ENCODE results near the gene BTRC.
"Not testable (repeated sequence)": the region's sequence is repeated elsewhere in the genome, so short reads cannot be mapped to it uniquely, and the experiment has no call there.

The BTRC gene

GRCh38 chr10:101351017-101351416 is 2.9 kb upstream of the BTRC start:
- no peak for DNase-seq

GRCh38 chr10:101351477-101351876 is 2.5 kb upstream of the BTRC start:
- no peak for DNase-seq

- not testable (repeated sequence) for DNase-seq
Observed at GRCh38 chr10:101352857-101353256, 1.1 kb upstream of the BTRC start.

- DNase-seq = peak; percentile 25 to 26
Observed at GRCh38 chr10:101354328-101355071, 535 bp downstream of the BTRC start.

- DNase-seq = no peak
Observed at GRCh38 chr10:101355072-101355706, 1.2 kb downstream of the BTRC start.

GRCh38 chr10:101356132-101356531 is 2.2 kb downstream of the BTRC start:
- DNase-seq = no peak

- no peak for DNase-seq
Observed at GRCh38 chr10:101357958-101358357, 4.0 kb downstream of the BTRC start.

GRCh38 chr10:101358706-101359300 is 4.8 kb downstream of the BTRC start:
- no peak for DNase-seq

GRCh38 chr10:101360090-101360489 is 6.1 kb downstream of the BTRC start:
- not testable (repeated sequence) for DNase-seq

- DNase-seq = not testable (repeated sequence)
Observed at GRCh38 chr10:101360841-101361240, 6.9 kb downstream of the BTRC start.

GRCh38 chr10:101363850-101364400 is 10.0 kb downstream of the BTRC start:
- no peak for DNase-seq

- no peak for DNase-seq
Observed at GRCh38 chr10:101364721-101365120, 10.8 kb downstream of the BTRC start.

- DNase-seq = no peak
Observed at GRCh38 chr10:101367569-101368453, 13.8 kb downstream of the BTRC start.

- DNase-seq = no peak
Observed at GRCh38 chr10:101373063-101373462, 19.1 kb downstream of the BTRC start.

- not testable (repeated sequence) for DNase-seq
Observed at GRCh38 chr10:101373993-101374392, 20.0 kb downstream of the BTRC start.

- no peak for DNase-seq
Observed at GRCh38 chr10:101375076-101375475, 21.1 kb downstream of the BTRC start.

GRCh38 chr10:101379663-101380352 is 25.8 kb downstream of the BTRC start:
- DNase-seq = no peak

GRCh38 chr10:101380353-101381017 is 26.5 kb downstream of the BTRC start:
- DNase-seq = no peak

GRCh38 chr10:101385866-101386658 is 32.1 kb downstream of the BTRC start:
- no peak for DNase-seq

GRCh38 chr10:101386659-101387259 is 32.8 kb downstream of the BTRC start:
- no peak for DNase-seq

Data from stimulated activated CD4-positive, alpha-beta T cell treated with anti-CD3 and anti-CD28 coated beads, Interleukin-2, amount 100 ng/mL, for 48 hours (primary cell).